ENCODE results near the gene GAB1.

GAB1 gene

GRCh38 chr4:143514497-143514896 is 177.8 kb downstream of the GAB1 start:
- Histone ChIP-seq H2AFZ (peak overlapping the region; percentile 83), H3K79me2 (peaks cover 25% of the 10 kb centered on the region), H3K4me3 (ENCODE audit: low read depth, low read length) (peak overlapping the region; percentile 96), H3K9ac (no peak overlapping the region), H3K4me2 (ENCODE audit: low read length) (peak overlapping the region; percentile 94), H3K27me3 (ENCODE audit: control insufficient read depth, insufficient read depth, low read length) (no peaks in the 10 kb centered on the region), H3K4me1 (peaks cover 4% of the 10 kb centered on the region), H3K36me3 (ENCODE audit: control insufficient read depth, insufficient read depth, low read length) (no peaks in the 10 kb centered on the region), H3K27ac (peak overlapping the region; percentile 91), H3K9me3 (ENCODE audit: control insufficient read depth, low read length) (no peaks in the 10 kb centered on the region)
- TF ChIP-seq, protein P1, sequence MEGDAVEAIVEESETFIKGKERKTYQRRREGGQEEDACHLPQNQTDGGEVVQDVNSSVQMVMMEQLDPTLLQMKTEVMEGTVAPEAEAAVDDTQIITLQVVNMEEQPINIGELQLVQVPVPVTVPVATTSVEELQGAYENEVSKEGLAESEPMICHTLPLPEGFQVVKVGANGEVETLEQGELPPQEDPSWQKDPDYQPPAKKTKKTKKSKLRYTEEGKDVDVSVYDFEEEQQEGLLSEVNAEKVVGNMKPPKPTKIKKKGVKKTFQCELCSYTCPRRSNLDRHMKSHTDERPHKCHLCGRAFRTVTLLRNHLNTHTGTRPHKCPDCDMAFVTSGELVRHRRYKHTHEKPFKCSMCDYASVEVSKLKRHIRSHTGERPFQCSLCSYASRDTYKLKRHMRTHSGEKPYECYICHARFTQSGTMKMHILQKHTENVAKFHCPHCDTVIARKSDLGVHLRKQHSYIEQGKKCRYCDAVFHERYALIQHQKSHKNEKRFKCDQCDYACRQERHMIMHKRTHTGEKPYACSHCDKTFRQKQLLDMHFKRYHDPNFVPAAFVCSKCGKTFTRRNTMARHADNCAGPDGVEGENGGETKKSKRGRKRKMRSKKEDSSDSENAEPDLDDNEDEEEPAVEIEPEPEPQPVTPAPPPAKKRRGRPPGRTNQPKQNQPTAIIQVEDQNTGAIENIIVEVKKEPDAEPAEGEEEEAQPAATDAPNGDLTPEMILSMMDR (IDR thresholded peaks at IDR 0.05): no peak

DNA sequence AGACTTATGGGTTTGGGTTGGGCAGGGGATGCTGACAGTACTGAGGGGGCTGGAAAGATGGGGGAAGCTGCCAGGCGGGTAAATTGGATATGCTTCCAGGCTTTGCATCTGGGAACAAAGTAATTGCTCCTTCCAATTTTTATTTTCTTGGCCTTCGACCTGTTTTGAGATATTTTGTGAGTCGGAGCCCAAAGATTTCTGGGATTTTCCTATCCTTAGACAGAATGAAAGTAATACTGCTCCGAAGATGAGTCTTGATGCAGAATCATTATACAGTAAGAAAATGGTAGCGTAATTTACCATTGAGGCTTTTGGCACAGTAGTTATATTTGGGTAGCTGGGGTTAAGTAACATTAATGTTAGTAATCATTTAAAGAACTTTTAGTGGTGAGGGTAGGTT is 178.2 kb downstream of the GAB1 start:
- Histone ChIP-seq H3K36me3 (ENCODE audit: control insufficient read depth, insufficient read depth, low read length) (no peaks in the 10 kb centered on the region), H3K9ac (no peak overlapping the region), H2AFZ (no peak overlapping the region), H3K4me2 (ENCODE audit: low read length) (peak overlapping the region; percentile 94), H3K4me1 (peaks cover 4% of the 10 kb centered on the region), H3K9me3 (ENCODE audit: control insufficient read depth, low read length) (no peaks in the 10 kb centered on the region), H3K27me3 (ENCODE audit: control insufficient read depth, insufficient read depth, low read length) (no peaks in the 10 kb centered on the region), H3K27ac (peak overlapping the region; percentile 91), H3K79me2 (peaks cover 29% of the 10 kb centered on the region), H3K4me3 (ENCODE audit: low read depth, low read length) (peak overlapping the region; percentile 96)
- TF ChIP-seq, protein P1 (IDR thresholded peaks at IDR 0.05): no peak

DNA sequence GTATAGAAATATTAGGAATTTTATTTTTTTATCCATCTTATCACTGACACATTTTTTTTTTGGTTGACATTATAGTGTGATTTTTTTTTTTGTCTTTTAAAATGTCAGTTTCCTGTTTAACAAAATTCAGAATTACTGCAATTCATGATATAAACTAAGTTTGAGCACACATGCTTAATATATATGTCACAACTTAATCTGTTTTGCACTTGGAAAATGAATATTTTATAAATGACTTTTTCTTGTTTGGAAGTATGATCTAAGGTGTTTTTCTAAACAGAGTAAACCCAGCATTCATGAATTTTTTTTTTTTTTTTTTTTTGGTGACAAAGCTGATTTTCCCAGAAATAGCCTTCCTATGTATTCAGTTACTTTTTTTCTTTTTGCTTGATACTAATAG is 179.2 kb downstream of the GAB1 start:
- Histone ChIP-seq H3K27me3 (ENCODE audit: control insufficient read depth, insufficient read depth, low read length) (no peaks in the 10 kb centered on the region), H3K27ac (no peak overlapping the region), H3K4me1 (peaks cover 6% of the 10 kb centered on the region), H3K9ac (no peak overlapping the region), H3K9me3 (ENCODE audit: control insufficient read depth, low read length) (no peaks in the 10 kb centered on the region), H3K4me3 (ENCODE audit: low read depth, low read length) (no peak overlapping the region), H3K79me2 (peaks cover 29% of the 10 kb centered on the region), H3K4me2 (ENCODE audit: low read length) (peak overlapping the region; percentile 94), H2AFZ (no peak overlapping the region), H3K36me3 (ENCODE audit: control insufficient read depth, insufficient read depth, low read length) (no peaks in the 10 kb centered on the region)
- TF ChIP-seq, protein P1 (IDR thresholded peaks at IDR 0.05): no peak

DNA sequence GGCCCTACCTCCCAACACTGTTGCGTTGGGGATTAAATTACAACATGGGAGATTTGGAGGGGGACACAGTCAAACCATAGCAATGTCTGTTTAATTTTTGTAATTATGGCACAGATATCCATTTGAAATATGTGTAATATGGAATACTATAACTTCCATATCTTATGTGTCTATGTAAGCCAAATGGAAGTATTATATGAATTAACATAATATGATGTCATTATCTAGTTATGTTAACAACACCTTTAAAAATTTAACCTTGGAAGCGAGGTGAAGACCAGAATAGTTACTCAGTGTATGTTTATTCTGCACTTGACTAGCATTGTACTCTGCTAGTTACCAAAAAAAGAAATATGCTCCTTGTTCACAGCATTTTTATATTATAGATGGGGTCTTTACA is 181.1 kb downstream of the GAB1 start:
- no peak overlapping the region for H3K4me3 ChIP-seq (ENCODE audit: low read depth, low read length)
- no peak overlapping the region for H3K4me2 ChIP-seq (ENCODE audit: low read length)
- H3K27me3 ChIP-seq (ENCODE audit: control insufficient read depth, insufficient read depth, low read length): no peaks in the 10 kb centered on the region
- peaks cover 29% of the 10 kb centered on the region for H3K79me2 ChIP-seq
- no peaks in the 10 kb centered on the region for H3K36me3 ChIP-seq (ENCODE audit: control insufficient read depth, insufficient read depth, low read length)
- TF ChIP-seq, protein P1 (IDR thresholded peaks at IDR 0.05): no peak
- no peak overlapping the region for H3K27ac ChIP-seq
- H3K4me1 ChIP-seq: peaks cover 6% of the 10 kb centered on the region
- H2AFZ ChIP-seq: no peak overlapping the region
- no peak overlapping the region for H3K9ac ChIP-seq
- no peaks in the 10 kb centered on the region for H3K9me3 ChIP-seq (ENCODE audit: control insufficient read depth, low read length)

All from parathyroid adenoma (tissue), 2 donors.